Fibroblast of villous mesenchyme (primary cell): ENCODE data around the gene FPGT. TPM values are rescaled to one million over a fixed set of nuclear protein-coding genes. Genes with fewer than 3 reads are reported as not detected.
"Not testable (repeated sequence)": the region's sequence is repeated elsewhere in the genome, so short reads cannot be mapped to it uniquely, and the experiment has no call there.

Source experiments
- DNase-seq: peaks from one replicate; pipeline ENCODE4 v3.0.0-alpha.2; 2010; ENCODE audit warnings: low read depth
- H3K4me3 ChIP-seq: 2 replicates; pipeline ENCODE4 v1.5.1; 2011; ENCODE audit warnings: low read depth, mild to moderate bottlenecking, low read length
- total RNA-seq: library from RNA; depleted of rRNA; stranded (reverse); fragments of >200 nt; gene quantifications from 2 replicates; pipeline ENCODE4 v1.2.3, GENCODE V29; 2012
- TF ChIP-seq, protein P1 (sequence below): IDR thresholded peaks from 2 replicates; pipeline ENCODE4 v1.5.1; 2012; ENCODE audit warnings: low read depth, mild to moderate bottlenecking, low read length; ENCODE audit not compliant: insufficient read depth

The FPGT gene
- total RNA-seq, 1 donor = 18.1 TPM

DNA sequence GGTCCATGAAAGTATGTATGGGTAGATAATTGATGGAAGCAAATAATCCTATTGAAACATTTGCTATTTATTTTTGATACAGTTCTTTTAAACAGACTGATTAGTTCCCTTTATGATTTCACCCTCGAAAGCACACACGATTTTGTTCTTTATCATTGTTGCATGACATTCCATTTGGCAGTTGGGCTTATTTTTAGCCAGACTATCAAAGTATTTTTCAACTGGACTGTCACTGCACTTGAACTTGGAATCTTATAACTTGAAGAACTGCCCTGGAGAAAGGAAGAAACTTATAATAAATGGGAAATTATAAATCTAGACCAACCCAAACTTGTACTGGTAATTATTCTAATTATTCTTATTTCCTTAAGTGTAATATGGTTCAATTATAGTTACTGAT is 37.1 kb downstream of the FPGT start, which contains the start of gene TNNI3K:
Gene TNNI3K (plus strand): TSS at position 235 of the 400 bp plus-strand sequence. CDS start 65 bp downstream, at position 300.
- no peak within 1 kb of the TSS for H3K4me3 ChIP-seq
- DNase-seq = no peak
- TF ChIP-seq, protein P1, sequence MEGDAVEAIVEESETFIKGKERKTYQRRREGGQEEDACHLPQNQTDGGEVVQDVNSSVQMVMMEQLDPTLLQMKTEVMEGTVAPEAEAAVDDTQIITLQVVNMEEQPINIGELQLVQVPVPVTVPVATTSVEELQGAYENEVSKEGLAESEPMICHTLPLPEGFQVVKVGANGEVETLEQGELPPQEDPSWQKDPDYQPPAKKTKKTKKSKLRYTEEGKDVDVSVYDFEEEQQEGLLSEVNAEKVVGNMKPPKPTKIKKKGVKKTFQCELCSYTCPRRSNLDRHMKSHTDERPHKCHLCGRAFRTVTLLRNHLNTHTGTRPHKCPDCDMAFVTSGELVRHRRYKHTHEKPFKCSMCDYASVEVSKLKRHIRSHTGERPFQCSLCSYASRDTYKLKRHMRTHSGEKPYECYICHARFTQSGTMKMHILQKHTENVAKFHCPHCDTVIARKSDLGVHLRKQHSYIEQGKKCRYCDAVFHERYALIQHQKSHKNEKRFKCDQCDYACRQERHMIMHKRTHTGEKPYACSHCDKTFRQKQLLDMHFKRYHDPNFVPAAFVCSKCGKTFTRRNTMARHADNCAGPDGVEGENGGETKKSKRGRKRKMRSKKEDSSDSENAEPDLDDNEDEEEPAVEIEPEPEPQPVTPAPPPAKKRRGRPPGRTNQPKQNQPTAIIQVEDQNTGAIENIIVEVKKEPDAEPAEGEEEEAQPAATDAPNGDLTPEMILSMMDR = no peak

DNA sequence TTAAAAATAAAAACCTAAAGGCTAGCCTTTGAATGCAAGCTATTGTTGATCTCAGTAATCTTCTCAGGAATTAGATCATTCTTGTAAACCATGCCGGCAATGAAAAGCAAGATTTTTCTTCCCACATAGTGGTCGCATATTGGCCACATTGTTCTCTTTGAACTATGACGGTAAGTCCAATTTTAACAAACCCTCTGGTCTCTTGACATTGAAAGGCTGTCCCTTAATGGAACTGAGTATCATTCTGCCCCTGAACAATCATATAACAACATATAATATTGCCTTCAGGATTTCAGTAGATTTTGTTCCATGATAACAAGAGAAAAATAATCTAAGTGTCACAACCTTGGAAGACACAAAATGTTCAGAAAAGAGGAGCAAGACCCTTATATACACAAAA is 38.4 kb downstream of the FPGT start:
- no peak overlapping the region for H3K4me3 ChIP-seq
- TF ChIP-seq, protein P1 = no peak
- DNase-seq = no peak

DNA sequence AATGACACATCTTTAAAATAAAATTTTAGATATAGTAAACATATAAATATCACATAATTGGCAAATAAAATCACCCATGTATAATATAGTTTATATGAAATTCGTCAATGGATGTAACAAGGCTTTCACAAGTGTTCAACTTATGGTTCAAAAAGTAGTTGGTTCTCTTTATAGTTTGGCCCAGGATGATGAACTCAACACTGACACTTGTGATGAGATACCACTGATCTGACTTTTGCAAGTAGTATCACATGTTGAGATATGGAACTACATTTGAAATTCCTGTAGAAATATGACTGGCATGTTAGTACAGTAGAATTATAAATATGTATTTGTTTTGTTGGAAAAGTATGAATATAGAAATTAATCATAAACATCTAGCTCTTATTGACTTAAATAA is 39.0 kb downstream of the FPGT start:
- TF ChIP-seq, protein P1 = no peak
- no peak for DNase-seq
- no peak overlapping the region for H3K4me3 ChIP-seq

DNA sequence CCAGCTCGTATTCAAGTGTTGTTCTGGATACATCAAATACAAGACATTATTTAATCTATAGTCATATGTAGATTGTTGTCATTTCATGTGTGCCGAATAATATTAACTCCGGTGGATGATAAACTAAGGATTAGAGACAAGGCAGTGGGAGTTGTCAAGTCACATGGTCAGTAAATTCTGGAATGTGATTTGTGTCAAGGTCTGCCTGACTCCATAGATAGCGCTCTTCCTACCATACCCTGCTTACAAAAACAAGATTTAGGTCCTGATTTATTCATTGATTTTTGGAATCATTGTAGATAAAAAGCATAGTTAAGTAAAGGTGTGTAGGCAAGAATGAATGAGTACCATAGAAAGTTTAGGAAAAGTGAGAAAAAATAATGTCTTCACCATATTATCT is 39.7 kb downstream of the FPGT start:
- TF ChIP-seq, protein P1 = no peak

DNA sequence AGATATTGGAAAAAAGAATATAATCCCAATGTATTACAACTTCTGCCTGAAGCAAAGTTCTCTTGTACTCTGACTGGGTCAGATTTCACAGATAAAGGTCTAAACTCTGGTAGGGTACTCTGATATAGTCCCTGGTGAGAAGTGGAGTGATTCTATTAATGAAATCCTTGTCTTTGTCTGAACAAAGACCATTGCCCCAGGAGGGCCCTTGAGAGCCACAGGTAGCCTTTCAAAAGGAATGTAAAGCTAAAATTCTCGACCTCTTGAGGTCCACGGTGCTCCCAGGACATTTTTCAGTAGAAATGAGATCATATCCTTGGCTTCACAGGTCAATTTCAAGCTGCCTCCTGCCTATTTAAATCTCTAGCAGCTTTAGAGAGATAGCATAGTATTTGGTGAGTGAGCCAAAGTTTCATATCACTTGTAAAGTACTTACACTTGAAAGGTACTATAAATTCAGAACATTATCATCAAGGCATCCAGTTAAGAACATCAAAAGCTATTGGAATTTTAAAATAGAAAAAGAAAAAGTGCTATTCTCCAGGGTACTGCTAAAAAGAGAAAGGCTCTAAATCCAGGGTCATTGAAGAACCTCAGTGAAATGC is 47.2 kb downstream of the FPGT start:
- no peak overlapping the region for H3K4me3 ChIP-seq
- no peak for DNase-seq
- TF ChIP-seq, protein P1 = no peak

More for the DNA sequence above, 39.7 kb downstream of the FPGT start:
- no peak for DNase-seq
- no peak overlapping the region for H3K4me3 ChIP-seq

DNA sequence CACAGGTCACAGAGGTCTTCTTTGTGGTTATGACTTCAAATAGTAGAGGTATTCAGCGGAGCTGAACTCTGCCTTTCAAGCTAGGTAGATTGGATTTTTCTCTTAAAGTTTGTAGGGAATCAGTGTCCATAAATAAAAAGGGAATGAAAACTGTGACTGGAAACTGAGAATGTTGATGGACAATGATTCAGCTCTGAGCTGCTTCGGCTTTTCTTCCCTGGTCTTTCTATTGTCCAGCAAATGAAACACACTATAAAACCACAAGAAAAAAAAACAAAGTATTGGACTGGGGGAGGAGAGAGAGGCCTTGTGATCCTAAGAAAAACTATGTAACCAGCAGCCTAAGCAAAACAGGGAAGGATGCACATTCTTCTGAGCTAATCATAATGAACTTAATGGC is 48.3 kb downstream of the FPGT start:
- DNase-seq = no peak
- no peak overlapping the region for H3K4me3 ChIP-seq
- TF ChIP-seq, protein P1 = no peak

DNA sequence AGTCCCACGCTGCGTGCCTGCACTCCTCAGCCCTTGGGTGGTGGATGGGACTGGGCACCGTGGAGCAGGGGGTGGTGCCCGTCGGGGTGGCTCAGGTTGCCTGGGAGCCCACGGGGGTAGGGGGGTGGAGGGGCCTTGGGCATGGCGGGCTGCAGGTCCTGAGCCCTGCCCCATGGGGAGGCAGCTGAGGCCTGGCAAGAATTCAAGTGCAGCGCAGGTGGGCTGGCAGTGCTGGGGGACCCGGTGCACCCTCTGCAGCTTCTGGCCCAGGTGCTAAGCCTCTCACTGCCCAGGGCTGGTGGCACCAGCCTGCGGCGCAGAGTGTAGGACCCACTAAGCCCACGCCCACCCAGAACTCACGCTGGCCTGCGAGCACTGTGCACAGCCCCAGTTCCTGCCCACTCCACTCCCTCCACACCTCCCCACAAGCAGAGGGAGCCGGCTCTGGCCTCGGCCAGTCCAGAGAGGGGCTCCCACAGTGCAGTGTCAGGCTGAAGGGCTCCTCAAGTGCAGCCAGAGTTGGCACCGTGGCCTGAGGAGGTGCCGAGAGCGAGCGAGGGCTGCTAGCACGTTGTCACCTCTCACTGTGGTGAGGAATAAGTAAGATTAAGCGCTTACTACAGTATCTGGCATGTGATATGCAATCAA is 50.0 kb downstream of the FPGT start:
- TF ChIP-seq, protein P1 = no peak
- H3K4me3 ChIP-seq = no peak overlapping the region
- no peak for DNase-seq

DNA sequence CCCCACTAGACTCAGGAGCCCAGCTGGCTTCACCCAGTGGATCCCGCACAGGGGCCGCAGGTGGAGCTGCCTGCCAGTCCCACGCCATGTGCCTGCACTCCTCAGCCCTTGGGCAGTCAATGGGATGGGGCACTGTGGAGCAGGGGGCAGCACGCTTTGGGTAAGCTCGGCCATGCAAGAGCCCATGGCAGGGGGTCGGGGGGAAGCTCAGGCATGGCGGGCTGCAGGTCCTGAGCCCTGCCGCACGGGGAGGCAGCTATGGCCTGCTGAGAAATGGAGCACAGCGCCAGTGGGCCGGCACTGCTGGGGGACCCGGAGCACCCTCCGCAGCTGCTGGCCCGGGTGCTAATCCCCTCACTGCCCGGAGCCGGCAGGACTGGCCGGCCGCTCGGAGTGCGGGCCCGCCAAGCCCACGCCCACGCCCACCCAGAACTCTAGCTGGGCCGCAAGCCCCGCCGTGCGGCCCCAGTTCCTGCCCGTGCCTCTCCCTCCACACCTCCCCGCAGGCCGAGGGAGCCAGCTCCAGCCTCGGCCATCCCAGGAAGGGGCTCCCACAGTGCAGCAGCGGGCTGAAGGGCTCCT is 55.3 kb downstream of the FPGT start:
- not testable (repeated sequence) for DNase-seq, H3K4me3 ChIP-seq
